Brain microvascular endothelial cell (primary cell): ENCODE measurements around the gene CHRM1.

ENCODE experiments used
- DNase-seq: peaks from one replicate; pipeline ENCODE4 v3.0.0-alpha.2; 2020
- H3K27ac ChIP-seq: fragments of 250-450 bp; sonication (Bioruptor Pico); 2 replicates; pipeline ENCODE4 v1.5.1; 2020; ENCODE audit warnings: mild to moderate bottlenecking, moderate library complexity
- H3K27me3 ChIP-seq: fragments of 250-450 bp; sonication (Bioruptor Pico); replicated peaks from 2 replicates; pipeline ENCODE4 v1.5.1; 2020; ENCODE audit warnings: mild to moderate bottlenecking
- H3K36me3 ChIP-seq: fragments of 250-450 bp; sonication (Bioruptor Pico); replicated peaks from 2 replicates; pipeline ENCODE4 v1.5.1; 2020; ENCODE audit warnings: mild to moderate bottlenecking
- H3K4me3 ChIP-seq: 2 replicates; pipeline ENCODE4 v1.5.1; 2011; ENCODE audit warnings: low read depth, mild to moderate bottlenecking, control low read depth, low read length, moderate library complexity
- in situ Hi-C: cut with HindIII; loops from 2 replicates; pipeline ENCODE4 v1.10.0; 2017; ENCODE audit warnings: low sequenced_read_pairs, low pct_ligation_motif_present
- TF ChIP-seq, protein P1 (sequence below): IDR thresholded peaks from 2 replicates; pipeline ENCODE4 v1.5.1; 2011; ENCODE audit warnings: low read depth, mild to moderate bottlenecking, moderate library complexity, low read length, control low read depth, inconsistent platforms; ENCODE audit errors: missing control alignments

Gene CHRM1

GRCh38 chr11:62911137-62912130 is 9.7 kb downstream of the CHRM1 start:
- in situ Hi-C loops: loop anchor here (25.0 kb wide), 1 partner anchor 101 kb away; the partner anchor contains the start of gene SLC22A8
- no peak overlapping the region for H3K27ac ChIP-seq

GRCh38 chr11:62910141-62910882 is 10.9 kb downstream of the CHRM1 start:
- H3K27me3 ChIP-seq: no peaks in the 10 kb centered on the region
- in situ Hi-C loops: loop anchor here (25.0 kb wide), 1 partner anchor 102 kb away; the partner anchor contains the start of gene SLC22A8
- DNase-seq: no peak
- no peaks in the 10 kb centered on the region for H3K36me3 ChIP-seq
- TF ChIP-seq, protein P1, sequence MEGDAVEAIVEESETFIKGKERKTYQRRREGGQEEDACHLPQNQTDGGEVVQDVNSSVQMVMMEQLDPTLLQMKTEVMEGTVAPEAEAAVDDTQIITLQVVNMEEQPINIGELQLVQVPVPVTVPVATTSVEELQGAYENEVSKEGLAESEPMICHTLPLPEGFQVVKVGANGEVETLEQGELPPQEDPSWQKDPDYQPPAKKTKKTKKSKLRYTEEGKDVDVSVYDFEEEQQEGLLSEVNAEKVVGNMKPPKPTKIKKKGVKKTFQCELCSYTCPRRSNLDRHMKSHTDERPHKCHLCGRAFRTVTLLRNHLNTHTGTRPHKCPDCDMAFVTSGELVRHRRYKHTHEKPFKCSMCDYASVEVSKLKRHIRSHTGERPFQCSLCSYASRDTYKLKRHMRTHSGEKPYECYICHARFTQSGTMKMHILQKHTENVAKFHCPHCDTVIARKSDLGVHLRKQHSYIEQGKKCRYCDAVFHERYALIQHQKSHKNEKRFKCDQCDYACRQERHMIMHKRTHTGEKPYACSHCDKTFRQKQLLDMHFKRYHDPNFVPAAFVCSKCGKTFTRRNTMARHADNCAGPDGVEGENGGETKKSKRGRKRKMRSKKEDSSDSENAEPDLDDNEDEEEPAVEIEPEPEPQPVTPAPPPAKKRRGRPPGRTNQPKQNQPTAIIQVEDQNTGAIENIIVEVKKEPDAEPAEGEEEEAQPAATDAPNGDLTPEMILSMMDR: no peak
- H3K27ac ChIP-seq: no peak overlapping the region
- H3K4me3 ChIP-seq: no peak overlapping the region

More at GRCh38 chr11:62911137-62912130, 9.7 kb downstream of the CHRM1 start:
- H3K4me3 ChIP-seq: no peak overlapping the region
- no peaks in the 10 kb centered on the region for H3K27me3 ChIP-seq
- TF ChIP-seq, protein P1: no peak
- no peaks in the 10 kb centered on the region for H3K36me3 ChIP-seq
- DNase-seq: no peak

DNA sequence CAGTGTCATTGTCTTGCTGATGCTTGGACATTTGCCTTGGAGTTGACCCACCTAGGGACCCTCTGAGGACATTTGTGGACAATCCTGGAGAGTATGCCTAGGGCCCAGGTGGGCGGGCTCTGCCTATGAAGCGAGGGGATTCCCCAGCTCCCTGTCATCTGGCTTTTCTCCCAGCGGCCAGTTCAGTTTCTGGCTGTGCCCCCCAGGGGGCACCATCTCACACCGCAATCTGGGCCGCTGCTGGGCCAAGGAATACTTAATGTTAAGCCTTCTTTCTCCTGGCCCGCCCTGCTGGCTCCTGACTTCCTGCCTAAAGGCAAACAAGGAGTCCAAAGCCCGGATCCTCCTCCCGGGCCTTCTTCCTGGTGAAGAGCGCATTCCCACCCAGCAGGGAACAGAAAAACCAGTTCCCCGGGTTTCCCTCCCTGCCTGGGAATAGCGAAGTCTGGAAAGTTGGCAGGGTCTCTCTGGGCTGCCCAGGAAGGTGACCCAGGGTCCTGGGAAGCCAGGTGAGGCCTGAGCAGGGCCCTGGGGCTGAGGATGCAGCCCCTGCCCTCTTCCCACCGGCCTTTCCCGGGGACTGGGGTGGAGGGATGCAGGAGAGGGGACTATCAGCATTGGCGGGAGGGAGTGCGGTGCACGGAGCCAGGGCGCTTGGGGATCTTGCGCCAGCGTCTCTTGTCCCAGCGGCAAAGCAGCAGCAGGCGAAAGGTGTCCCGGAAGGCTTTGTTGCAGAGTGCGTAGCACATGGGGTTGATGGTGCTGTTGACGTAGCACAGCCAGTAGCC is 11.9 kb downstream of the CHRM1 start:
- no peak overlapping the region for H3K4me3 ChIP-seq
- in situ Hi-C loops: loop anchor here (25.0 kb wide), 1 partner anchor 103 kb away; the partner anchor contains the start of gene SLC22A8
- TF ChIP-seq, protein P1: peak; percentile 87
- H3K27ac ChIP-seq: no peak overlapping the region
- H3K36me3 ChIP-seq: no peaks in the 10 kb centered on the region
- DNase-seq: peak; percentile 67
- H3K27me3 ChIP-seq: no peaks in the 10 kb centered on the region

DNA sequence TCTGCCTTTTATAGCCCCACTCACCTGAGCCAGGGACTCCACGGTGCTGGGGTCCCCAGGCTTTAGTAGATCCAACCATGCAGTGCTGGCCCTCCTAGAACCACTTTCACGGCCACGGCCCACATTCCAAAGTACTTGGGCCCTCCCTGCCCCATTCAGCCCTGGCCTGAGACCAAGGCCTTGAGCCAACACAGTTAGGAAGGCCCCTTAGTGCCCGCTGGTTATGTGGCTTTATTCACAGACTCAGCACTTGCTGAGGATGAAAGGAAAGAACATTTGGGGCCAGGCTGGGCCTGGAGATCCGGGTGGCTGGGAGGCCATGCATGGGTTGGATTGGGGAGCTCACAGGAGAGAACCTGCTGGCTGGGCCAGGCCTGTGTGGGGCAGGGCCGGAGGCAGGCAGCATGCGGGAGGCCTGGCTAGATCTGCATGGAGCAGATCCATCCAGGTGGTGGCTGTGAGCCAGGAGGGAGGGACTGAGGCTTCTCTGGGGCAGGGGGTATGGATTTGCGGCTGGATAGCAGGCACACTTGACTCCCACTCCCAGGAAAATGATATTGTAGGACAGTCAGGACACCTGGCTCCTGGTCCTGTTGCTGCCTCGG is 12.6 kb downstream of the CHRM1 start:
- in situ Hi-C loops: loop anchor here (25.0 kb wide), 1 partner anchor 104 kb away; the partner anchor contains the start of gene SLC22A8
- H3K36me3 ChIP-seq: no peaks in the 10 kb centered on the region

More for the DNA sequence above, 12.6 kb downstream of the CHRM1 start:
- H3K4me3 ChIP-seq: no peak overlapping the region
- H3K27ac ChIP-seq: no peak overlapping the region
- no peaks in the 10 kb centered on the region for H3K27me3 ChIP-seq
- TF ChIP-seq, protein P1: no peak
- DNase-seq: no peak
